Panc1 (cell line): ENCODE measurements around the gene INPP4B.

Experiments
- CTCF ChIP-seq: fragments of 450-650 bp; IDR thresholded peaks from 2 replicates; pipeline ENCODE4 v1.5.1; 2017; ENCODE audit warnings: mild to moderate bottlenecking
- POLR2AphosphoS5 ChIP-seq: IDR thresholded peaks from 2 replicates; pipeline ENCODE4 v1.6.1; 2012; ENCODE audit warnings: mild to moderate bottlenecking, low read depth, low read length, moderate library complexity
- REST ChIP-seq, 2 experiments: IDR thresholded peaks; 2 replicates each; pipeline ENCODE4 v1.6.1; 2011 to 2012; ENCODE audit warnings: low read depth in 2 of 2, control low read depth in 1 of 2, low read length in 1 of 2, mild to moderate bottlenecking in 1 of 2, moderate library complexity in 1 of 2; ENCODE audit not compliant: insufficient read depth in 1 of 2
- TCF7L2 ChIP-seq: IDR thresholded peaks from 2 replicates; pipeline ENCODE4 v1.6.1; 2011; ENCODE audit warnings: mild to moderate bottlenecking, low read depth, low read length, inconsistent platforms

- no peak for TF ChIP-seq CTCF
- no peak for TF ChIP-seq REST (IDR thresholded peaks at IDR 0.05; ENCODE audit: insufficient read depth in 1 of 2, low read depth in 2 of 2, low read length in 1 of 2)
- no peak for TF ChIP-seq TCF7L2
- TF ChIP-seq POLR2AphosphoS5, result no peak
These were observed 21.7 kb downstream of the INPP4B start for GRCh38 chr4:142824368-142824767.
